AG08396 (cell line): ENCODE results near the gene EEF2K.
"Not testable (repeated sequence)": the region's sequence is repeated elsewhere in the genome, so short reads cannot be mapped to it uniquely, and the experiment has no call there.

Experiments
- DNase-seq: peaks from one replicate; pipeline ENCODE4 v3.0.0; 2012; ENCODE audit warnings: low spot score, mixed read lengths

EEF2K gene

DNA sequence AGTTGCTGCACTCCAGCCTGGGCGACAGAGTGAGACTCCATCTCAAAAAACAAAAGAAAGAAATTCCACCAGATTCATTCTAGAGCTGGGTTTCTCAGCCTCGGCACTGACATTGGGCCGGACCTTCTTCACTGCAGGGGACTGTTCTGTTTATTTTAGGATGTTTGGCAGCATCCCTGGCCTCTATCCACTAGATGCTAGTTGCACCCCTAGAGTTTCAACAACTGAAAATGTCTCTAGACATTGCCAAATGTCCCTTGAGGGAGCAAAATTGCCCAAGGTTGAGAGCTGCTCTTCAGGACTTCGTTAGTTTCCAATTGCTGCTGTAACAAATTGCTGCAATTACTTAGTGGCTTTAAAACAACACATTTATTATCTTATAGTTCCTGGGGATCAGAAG is 7.2 kb downstream of the EEF2K start:
- DNase-seq: no peak

DNA sequence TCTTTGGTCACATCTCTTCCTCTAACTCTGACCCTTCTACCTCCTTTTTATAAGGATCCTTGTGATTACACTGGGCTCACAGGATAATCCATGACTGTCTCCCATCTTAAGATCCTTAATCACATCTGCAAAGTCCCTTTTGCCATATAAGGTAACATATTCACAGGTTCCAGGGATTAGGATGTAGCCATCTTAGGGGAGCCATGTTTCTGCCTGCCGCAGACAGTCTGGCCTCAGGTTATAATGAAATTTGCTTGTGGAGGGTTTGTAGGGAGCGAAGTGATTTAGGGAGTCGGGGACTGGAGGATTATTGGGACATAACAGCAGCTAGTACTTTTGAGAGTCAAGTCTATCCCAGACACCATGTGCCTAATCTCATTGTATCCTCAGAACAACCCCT is 7.7 kb downstream of the EEF2K start:
- DNase-seq: no peak

DNA sequence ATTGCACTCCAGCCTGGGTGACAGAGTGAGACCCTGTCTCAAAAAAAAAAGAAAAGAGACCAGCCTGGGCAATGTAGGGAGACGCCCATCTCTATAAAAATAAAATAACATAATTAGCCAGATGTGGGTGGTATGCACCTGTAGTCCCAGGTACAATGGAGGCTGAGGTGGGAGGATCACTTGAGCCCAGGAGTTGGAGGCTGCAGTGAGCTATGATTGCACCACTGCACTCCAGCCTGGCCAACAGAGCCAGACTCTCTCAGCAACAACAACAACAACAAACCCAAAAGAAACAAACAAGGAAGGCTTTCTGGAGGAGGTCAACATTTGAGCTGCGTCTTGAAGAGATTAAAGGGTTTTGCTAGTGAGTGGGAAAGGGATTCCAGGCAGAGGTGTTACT is 8.3 kb downstream of the EEF2K start:
- no peak for DNase-seq

DNA sequence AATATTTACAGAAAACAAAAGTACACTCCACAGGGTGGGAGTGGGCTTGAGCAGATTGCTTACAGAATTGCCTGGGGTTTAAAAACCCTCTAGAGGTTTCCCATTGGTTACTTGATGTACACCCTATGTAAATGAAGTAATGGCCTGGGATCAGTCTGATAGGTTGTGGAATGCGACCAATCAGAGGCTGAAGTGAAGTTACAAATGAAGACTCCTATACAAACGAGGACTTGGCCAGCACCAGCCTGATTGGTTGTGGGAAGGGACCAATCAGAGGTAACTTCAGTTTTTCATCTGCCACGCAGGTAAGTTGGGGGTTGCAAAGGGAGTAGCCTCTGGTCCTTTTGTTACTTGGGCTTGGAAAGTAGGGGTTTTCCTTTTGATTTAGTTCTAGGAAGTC is 8.8 kb downstream of the EEF2K start:
- no peak for DNase-seq

DNA sequence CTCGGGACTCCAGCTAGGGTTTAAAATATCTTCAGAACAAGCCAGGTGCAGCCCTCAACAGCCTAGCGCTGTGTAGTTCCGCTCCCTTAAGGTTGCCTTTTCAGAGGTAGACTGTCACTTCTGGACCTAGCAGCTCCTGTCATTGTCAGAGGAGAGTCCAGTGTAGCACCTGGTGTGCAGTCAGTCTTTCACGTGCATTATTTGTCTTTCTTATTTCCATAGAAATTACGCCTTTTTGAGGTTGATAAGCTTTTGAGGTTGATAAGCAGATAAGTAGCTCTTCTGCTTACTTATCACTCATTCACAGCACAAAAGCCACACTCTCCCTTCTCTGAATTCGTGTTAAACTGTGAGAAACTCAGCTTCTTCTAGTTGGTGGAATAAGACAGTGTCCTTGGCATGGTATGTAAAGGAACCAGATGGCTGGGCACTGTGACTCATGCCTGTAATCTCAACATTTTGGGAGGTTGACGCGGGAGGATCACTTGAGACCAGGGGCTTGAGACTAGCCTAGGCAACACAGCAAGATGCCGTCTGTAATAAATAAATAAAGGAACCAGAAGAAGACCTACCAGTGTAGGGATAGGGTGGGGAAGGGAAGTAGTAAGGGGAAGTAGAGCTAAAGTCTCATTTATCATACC is 10.2 kb downstream of the EEF2K start:
- DNase-seq: no peak

- DNase-seq: not testable (repeated sequence)
Measured at GRCh38 chr16:22216832-22217225, 10.8 kb downstream of the EEF2K start.

DNA sequence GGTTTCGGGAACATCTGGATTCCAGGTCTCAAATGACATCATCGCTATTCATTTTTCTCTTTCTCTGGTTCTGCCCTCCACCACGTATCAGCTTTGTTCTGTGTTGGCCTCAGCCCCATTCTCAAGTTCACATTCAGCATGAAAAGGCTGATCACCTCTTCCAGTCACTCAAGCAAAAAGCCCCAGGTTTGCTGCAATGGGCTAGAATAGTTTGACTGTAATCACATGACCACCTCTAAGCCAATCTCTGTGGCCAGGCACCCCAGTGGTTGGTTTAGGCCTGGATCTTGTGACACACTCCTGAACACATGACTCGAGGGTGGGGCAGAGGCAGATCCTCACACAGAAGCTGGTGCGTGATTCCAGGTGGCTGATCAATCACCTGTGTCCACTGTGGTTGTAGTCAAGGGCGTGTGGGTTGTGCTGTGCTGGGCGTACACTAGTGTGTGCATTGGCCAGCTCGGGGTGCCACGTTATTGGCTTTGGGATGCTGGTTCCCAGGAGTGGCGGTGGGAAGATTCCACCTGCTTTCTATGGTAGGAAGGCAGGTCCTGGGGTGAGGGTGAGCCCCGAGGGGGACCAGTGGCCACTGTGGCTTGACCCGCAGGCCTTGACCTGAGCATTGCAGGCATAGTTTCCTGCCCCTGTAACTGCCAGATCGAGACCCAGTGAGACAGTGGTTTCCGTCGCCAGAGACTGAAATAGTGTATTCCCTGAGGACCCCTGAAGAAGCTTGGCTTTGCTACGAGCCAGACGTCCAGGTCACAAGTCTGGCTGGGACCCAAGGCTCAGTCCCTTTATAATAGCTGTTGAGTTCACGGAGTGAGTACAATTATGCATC is 12.0 kb downstream of the EEF2K start:
- DNase-seq: no peak

GRCh38 chr16:22219389-22220068 is 13.5 kb downstream of the EEF2K start:
- no peak for DNase-seq

- no peak for DNase-seq
Measured at GRCh38 chr16:22220069-22220440, 14.0 kb downstream of the EEF2K start.

DNA sequence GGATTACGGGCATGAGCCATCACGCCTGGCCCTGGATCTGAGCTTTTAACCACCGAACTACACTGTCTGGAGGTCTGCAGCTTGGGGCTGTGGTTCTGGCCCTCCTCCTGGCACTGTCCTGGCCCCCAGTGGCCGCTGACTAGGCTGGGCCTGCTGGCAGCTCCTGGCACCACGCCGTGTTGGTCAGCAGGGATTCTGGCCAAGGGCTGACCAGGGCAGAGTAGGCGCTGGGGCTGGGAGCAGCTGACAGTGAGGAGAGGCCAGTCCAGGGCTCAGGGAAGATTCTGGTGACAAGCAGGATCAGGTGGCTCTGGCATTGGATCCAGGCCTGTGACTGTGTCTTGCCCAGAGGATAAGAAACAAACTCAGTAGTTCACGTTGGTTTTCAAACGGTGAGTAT is 14.6 kb downstream of the EEF2K start:
- no peak for DNase-seq

GRCh38 chr16:22222006-22222405 is 15.9 kb downstream of the EEF2K start:
- no peak for DNase-seq

DNA sequence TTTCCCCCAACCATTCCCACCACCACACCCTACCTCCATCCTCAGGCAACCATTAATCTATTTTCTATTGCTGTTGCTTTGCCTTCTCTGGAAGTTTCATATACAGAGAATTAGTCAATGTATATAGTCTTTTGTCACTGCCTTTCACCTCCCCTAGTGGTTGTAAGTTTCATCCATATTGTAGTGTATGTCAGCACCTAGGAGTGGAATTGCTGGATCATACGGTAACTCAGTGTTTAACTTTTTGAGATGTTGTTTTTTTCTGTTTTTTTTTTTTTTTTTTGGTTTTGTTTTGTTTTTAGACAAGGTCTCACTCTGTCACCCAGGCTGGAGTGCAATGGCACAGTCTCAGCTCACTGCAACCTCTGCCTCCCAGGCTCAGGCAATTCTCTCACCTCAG is 16.9 kb downstream of the EEF2K start:
- no peak for DNase-seq

GRCh38 chr16:22225060-22225459 is 19.0 kb downstream of the EEF2K start:
- no peak for DNase-seq

- DNase-seq: no peak
Measured at GRCh38 chr16:22229889-22230288, 23.8 kb downstream of the EEF2K start.

GRCh38 chr16:22232277-22233036 is 26.4 kb downstream of the EEF2K start:
- DNase-seq: no peak

- no peak for DNase-seq
Measured at GRCh38 chr16:22233037-22233372, 26.9 kb downstream of the EEF2K start.

DNA sequence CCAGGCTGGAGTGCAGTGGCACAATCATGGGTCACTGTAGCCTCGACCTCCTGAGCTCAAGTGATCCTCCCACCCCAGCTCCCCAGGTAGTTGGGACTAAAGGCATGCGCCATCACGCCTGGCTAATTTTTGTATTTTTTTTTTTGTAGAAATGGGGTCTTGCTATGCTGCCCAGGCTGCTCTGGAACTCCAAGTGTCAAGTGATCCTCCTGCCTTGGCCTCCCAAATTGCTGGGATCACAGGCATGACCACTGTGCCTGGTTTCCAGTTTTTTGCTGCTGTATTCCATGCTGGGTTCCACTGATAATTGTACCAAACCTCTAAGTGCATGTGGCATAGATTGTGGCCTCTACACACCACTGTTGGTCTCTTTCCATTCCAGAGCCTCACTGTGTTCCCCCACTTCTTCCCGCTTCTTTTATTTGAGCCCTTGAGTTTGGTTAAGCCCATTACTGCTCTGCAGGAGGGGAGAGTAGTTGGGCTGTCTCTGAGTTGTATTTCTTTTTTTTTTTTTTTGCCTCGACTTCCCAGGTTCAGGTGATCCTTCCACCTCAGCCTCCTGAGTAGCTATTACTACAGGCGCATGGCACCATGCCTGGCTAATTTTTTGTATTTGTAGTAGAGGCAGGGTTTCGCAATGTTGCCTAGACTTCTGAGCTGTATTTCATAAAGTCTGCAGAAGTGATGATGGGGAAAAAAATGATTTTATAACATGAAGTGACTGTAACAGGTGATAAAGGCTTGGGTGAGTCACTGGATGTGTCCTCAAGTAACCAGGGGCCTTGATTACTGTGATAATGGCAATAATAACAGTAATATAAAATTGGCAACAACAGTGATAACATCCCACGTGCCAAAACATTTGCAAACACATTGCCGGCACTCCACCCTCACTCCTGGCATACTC is 30.0 kb downstream of the EEF2K start:
- no peak for DNase-seq

DNA sequence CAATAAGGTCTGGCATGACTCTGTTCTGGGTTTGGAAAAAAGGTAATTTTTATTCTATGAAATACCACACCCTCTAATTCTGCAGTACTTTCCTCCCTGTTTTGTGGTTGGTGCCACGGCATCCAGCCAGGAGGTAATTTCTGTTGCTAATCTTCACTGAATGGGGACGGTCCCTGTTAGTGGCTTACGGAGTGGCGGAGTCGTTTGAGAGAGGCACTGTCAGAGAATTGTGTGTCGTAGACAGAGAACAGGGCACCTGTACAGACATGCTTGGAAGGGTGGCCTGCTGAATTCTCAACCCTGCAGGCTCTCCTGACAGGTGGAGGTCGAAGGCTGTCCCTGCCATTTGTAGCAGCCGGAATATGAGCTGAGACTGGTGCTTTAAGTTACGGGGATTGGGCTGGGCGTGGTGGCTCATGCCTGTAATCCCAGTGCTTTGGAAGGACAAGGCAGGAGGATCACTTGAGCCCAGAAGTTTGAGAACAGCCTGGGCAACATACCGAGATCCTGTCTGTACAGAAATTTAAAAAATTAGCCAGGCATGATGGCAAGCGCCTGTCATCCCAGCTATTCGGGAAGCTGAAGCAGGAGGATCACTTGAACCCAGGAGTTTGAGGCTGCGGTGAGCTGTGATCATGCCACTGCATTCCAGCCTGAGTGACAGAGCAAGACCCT is 33.2 kb downstream of the EEF2K start:
- DNase-seq: no peak

GRCh38 chr16:22240023-22240710 is 34.1 kb downstream of the EEF2K start:
- DNase-seq: no peak

GRCh38 chr16:22250522-22250921 is 44.4 kb downstream of the EEF2K start:
- DNase-seq: no peak
